Measurements from ENCODE around the gene MTG1.
"Not testable (repeated sequence)": the region's sequence is repeated elsewhere in the genome, so short reads cannot be mapped to it uniquely, and the experiment has no call there.

Gene MTG1

DNA sequence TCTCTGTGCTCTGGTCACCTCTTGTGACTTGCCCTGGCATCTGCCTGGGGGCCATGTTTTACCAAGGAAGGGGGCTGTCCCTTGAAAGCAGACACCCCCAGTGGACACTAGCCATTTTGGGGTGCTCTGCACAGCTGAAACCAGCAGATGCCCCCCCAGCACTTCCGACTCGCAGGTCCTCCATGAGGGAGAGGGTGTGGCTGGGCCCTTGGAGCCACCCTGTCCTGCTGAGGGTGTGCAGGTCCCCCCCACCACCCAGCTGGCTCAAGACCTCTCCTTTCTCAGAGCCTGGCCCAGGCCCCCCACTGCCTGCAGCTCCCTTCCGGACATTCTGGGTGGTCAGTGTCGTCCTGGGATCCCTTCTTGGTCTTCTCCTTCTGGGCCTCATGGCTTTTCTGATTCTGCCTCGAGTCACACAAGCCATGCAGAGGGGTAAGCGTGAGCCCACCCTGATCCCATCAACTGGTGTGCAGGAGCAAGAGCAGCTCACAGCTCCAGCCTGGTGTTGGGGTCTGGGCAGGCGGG is 72.1 kb downstream of the MTG1 start:
- no peak for DNase-seq (ENCODE audit: low read depth, low spot score)

GRCh38 chr10:133466683-133467275 is 72.8 kb downstream of the MTG1 start:
- no peak for DNase-seq (ENCODE audit: low read depth, low spot score)

GRCh38 chr10:133467286-133467911 is 73.4 kb downstream of the MTG1 start:
- DNase-seq (ENCODE audit: low read depth, low spot score), result no peak

GRCh38 chr10:133469205-133469604 is 75.2 kb downstream of the MTG1 start:
- not testable (repeated sequence) for DNase-seq (ENCODE audit: low read depth, low spot score)

DNA sequence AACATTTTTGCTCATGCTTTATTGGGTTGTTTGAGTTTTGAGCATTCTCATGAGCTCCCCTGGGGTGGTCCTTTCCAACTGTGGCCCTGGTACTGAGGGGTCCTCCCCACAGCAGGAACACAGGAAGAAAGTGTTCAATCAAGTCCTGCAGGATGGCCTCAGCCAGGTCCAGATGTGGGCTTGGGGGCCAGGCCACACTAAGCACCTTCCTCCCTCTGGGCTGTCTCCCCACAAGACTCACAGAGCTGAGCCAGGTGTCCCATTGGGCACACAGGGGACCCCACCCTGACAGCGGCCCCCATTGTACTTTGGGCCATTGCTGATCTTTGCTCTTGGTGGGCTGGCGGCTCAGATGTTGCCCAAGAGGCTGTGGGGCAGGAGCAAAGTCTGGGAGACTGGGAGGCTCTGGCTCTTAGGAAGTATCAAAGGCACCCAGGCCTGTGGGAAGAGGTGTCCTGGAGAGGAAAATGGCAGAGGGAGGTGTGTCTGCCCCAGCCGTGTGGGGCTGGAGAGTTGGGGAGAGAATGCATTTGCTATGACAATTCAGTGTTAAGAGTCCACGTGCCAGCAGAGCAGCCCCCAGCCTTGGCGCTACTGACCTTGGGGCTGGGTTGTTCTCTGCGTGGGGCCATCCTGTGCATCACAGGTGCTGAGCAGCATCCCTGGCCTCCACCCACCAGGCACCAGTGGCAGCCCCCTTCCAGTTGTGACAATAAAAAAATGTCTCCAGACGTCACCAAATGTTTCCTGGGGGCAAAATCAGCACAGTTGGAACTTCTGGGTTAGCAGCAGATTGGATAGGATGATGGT is 77.5 kb downstream of the MTG1 start:
- no peak for DNase-seq (ENCODE audit: low read depth, low spot score)

Measured in brain pericyte (primary cell).